ACC112 (cell line): ENCODE measurements around the gene PHF3.
"Not testable (repeated sequence)": the region's sequence is repeated elsewhere in the genome, so short reads cannot be mapped to it uniquely, and the experiment has no call there.

ENCODE experiments used
- H2AFZ ChIP-seq: fragments of 200-600 bp; sonication (generic); one replicate; pipeline ENCODE4 v1.6.0; 2017; ENCODE audit warnings: antibody characterized with exemption, low read length; ENCODE audit not compliant: unreplicated experiment
- H3K27ac ChIP-seq: fragments of 200-600 bp; sonication (generic); 2 replicates; pipeline ENCODE4 v1.5.1; 2014; ENCODE audit warnings: low read depth, mild to moderate bottlenecking, antibody characterized with exemption, low read length, moderate library complexity
- H3K27me3 ChIP-seq: fragments of 200-600 bp; sonication (generic); 2 replicates; pipeline ENCODE4 v1.6.1; 2014; ENCODE audit warnings: mild to moderate bottlenecking, antibody characterized with exemption, low read length, moderate library complexity, mixed read lengths; ENCODE audit not compliant: insufficient read depth
- H3K36me3 ChIP-seq: fragments of 200-600 bp; sonication (generic); 2 replicates; pipeline ENCODE4 v1.6.1; 2016; ENCODE audit warnings: mild to moderate bottlenecking, antibody characterized with exemption, low read length, moderate library complexity, mixed read lengths; ENCODE audit not compliant: insufficient read depth
- H3K4me1 ChIP-seq: fragments of 200-600 bp; sonication (generic); one replicate; pipeline ENCODE4 v1.6.1; 2016; ENCODE audit warnings: low read length, mixed read lengths; ENCODE audit not compliant: insufficient read depth, unreplicated experiment, control insufficient read depth
- H3K4me3 ChIP-seq: fragments of 200-600 bp; sonication (generic); 2 replicates; pipeline ENCODE4 v1.5.1; 2014; ENCODE audit warnings: mild to moderate bottlenecking, low read depth, low read length
- H3K79me2 ChIP-seq: fragments of 200-600 bp; sonication (generic); one replicate; pipeline ENCODE4 v1.6.0; 2016; ENCODE audit warnings: low read length; ENCODE audit not compliant: control insufficient read depth, unreplicated experiment, insufficient read depth

Gene PHF3

DNA sequence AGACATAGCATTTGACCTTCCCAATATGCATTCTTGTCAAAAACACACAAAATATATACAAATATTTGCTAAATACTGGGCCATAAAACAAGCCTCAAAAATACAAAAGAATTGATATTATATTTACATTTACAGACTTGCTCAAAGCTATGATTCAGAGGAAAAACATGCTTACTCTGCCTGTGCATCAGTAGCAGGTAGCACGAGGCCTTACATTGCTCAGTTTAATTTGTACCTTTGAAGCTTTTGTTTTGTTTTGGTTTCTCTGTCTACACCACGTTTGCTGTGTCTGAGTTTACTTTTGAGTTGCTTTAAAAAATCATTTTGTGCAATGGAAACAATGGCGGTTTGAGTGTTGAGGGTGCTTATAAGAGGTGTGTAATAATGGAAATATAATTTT is 99.3 kb downstream of the PHF3 start:
- Histone ChIP-seq H2AFZ (no peak overlapping the region), H3K27ac (no peak overlapping the region)

GRCh38 chr6:63738190-63738589 is 102.6 kb downstream of the PHF3 start:
- H3K4me3 ChIP-seq, H3K36me3 ChIP-seq, H3K27me3 ChIP-seq, H3K79me2 ChIP-seq, H3K27ac ChIP-seq, H2AFZ ChIP-seq: not testable (repeated sequence)
- peaks cover 21% of the 10 kb centered on the region for H3K4me1 ChIP-seq

More for the DNA sequence above, 99.3 kb downstream of the PHF3 start:
- no peak overlapping the region for H3K4me3 ChIP-seq
- H3K79me2 ChIP-seq = no peaks in the 10 kb centered on the region
- H3K4me1 ChIP-seq = peaks cover 34% of the 10 kb centered on the region
- no peaks in the 10 kb centered on the region for H3K27me3 ChIP-seq
- H3K36me3 ChIP-seq = no peaks in the 10 kb centered on the region; the same call in 1 of the 2 replicates

DNA sequence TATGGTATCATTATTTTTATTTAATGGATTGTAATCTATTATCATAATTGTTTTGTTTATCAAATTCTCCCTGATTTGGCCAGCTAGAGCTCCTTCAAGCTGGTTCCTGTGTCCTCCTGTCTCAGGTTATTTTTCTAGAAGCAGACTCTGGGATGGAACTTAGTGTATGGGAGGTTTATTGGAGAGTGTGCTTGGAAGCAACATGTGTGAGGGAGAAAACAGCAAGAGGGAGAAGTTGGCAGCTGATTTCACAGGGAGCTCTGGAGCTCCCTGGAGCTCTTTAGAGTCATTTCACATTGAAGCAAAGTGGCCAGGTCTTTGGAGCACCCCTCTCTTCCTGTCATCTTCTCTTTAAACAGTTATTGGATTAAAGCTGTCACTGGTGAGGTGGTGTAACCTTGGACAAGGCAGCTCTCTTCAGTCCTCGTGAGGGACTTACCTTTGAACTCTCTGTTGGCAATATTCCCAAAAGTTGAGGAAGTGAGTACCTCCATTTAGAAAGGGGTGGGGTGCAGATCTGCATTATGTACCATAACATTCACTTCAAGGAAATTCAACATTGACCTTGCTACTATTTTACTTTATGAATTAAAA is 103.6 kb downstream of the PHF3 start:
- H3K4me1 ChIP-seq = peaks cover 21% of the 10 kb centered on the region
- H3K36me3 ChIP-seq = no peaks in the 10 kb centered on the region; the same call in 1 of the 2 replicates
- no peaks in the 10 kb centered on the region for H3K79me2 ChIP-seq
- H3K27ac ChIP-seq = no peak overlapping the region
- no peak overlapping the region for H2AFZ ChIP-seq
- no peaks in the 10 kb centered on the region for H3K27me3 ChIP-seq
- no peak overlapping the region for H3K4me3 ChIP-seq

- H3K4me1 ChIP-seq = peaks cover 16% of the 10 kb centered on the region
- no peaks in the 10 kb centered on the region for H3K27me3 ChIP-seq
- no peaks in the 10 kb centered on the region for H3K79me2 ChIP-seq
- H3K4me3 ChIP-seq = peak overlapping the region; percentile 6; the same call in 1 of the 2 replicates
- H3K36me3 ChIP-seq = no peaks in the 10 kb centered on the region
- H2AFZ ChIP-seq = no peak overlapping the region
- H3K27ac ChIP-seq = no peak overlapping the region
Observed at GRCh38 chr6:63740709-63741108, 105.1 kb downstream of the PHF3 start.

GRCh38 chr6:63742060-63742459 is 106.5 kb downstream of the PHF3 start:
- Histone ChIP-seq H3K4me3 (no peak overlapping the region), H3K79me2 (no peaks in the 10 kb centered on the region), H2AFZ (no peak overlapping the region), H3K4me1 (peaks cover 16% of the 10 kb centered on the region), H3K27me3 (no peaks in the 10 kb centered on the region), H3K27ac (no peak overlapping the region), H3K36me3 (no peaks in the 10 kb centered on the region)

GRCh38 chr6:63743691-63744090 is 108.1 kb downstream of the PHF3 start:
- Histone ChIP-seq H3K36me3 (no peaks in the 10 kb centered on the region), H3K79me2 (no peaks in the 10 kb centered on the region), H3K4me1 (peaks cover 16% of the 10 kb centered on the region), H3K27me3 (no peaks in the 10 kb centered on the region), H2AFZ (no peak overlapping the region), H3K27ac (no peak overlapping the region), H3K4me3 (no peak overlapping the region)

DNA sequence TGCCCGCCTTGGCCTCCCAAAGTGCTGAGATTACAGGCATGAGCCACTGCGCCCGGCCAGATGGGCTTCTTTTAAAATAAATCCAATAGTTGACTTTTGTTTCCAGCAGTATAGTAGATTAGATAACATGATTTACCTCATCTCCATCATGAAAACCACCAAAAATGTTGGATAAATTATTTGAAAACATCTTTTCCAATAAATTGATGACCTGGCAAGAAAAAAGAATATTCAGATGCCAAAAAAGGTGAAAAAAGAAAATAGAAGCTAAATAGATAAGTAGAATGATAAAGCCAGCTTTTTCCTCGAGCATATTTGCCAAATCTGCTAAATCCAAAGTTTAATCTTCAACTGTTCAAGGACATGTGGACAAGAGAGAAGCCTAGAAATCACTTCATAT is 109.2 kb downstream of the PHF3 start:
- Histone ChIP-seq H2AFZ (no peak overlapping the region), H3K4me3 (no peak overlapping the region), H3K27me3 (no peaks in the 10 kb centered on the region)

GRCh38 chr6:63745784-63746183 is 110.2 kb downstream of the PHF3 start:
- H3K36me3 ChIP-seq = no peaks in the 10 kb centered on the region
- no peaks in the 10 kb centered on the region for H3K27me3 ChIP-seq
- H3K4me1 ChIP-seq = peaks cover 6% of the 10 kb centered on the region
- H3K79me2 ChIP-seq = no peaks in the 10 kb centered on the region
- no peak overlapping the region for H3K4me3 ChIP-seq
- no peak overlapping the region for H2AFZ ChIP-seq
- H3K27ac ChIP-seq = no peak overlapping the region

More for the DNA sequence above, 109.2 kb downstream of the PHF3 start:
- Histone ChIP-seq H3K4me1 (peaks cover 16% of the 10 kb centered on the region), H3K79me2 (no peaks in the 10 kb centered on the region), H3K27ac (no peak overlapping the region), H3K36me3 (no peaks in the 10 kb centered on the region)

- no peaks in the 10 kb centered on the region for H3K36me3 ChIP-seq
- H3K27ac ChIP-seq = no peak overlapping the region
- H3K79me2 ChIP-seq = no peaks in the 10 kb centered on the region
- H3K4me1 ChIP-seq = no peaks in the 10 kb centered on the region
- no peak overlapping the region for H3K4me3 ChIP-seq
- H3K27me3 ChIP-seq = no peaks in the 10 kb centered on the region
- no peak overlapping the region for H2AFZ ChIP-seq
Observed at GRCh38 chr6:63750400-63750799, 114.8 kb downstream of the PHF3 start.

GRCh38 chr6:63757275-63757674 is 121.7 kb downstream of the PHF3 start:
- H2AFZ ChIP-seq, H3K4me1 ChIP-seq, H3K36me3 ChIP-seq, H3K27ac ChIP-seq, H3K27me3 ChIP-seq, H3K4me3 ChIP-seq, H3K79me2 ChIP-seq: not testable (repeated sequence)

- Histone ChIP-seq H3K36me3 (no peaks in the 10 kb centered on the region), H2AFZ (no peak overlapping the region), H3K4me1 (no peaks in the 10 kb centered on the region), H3K27me3 (no peaks in the 10 kb centered on the region), H3K27ac (no peak overlapping the region), H3K79me2 (no peaks in the 10 kb centered on the region), H3K4me3 (no peak overlapping the region)
Observed at GRCh38 chr6:63757826-63758225, 122.2 kb downstream of the PHF3 start.
